ENCODE results near the gene SNX19.

SNX19 gene

DNA sequence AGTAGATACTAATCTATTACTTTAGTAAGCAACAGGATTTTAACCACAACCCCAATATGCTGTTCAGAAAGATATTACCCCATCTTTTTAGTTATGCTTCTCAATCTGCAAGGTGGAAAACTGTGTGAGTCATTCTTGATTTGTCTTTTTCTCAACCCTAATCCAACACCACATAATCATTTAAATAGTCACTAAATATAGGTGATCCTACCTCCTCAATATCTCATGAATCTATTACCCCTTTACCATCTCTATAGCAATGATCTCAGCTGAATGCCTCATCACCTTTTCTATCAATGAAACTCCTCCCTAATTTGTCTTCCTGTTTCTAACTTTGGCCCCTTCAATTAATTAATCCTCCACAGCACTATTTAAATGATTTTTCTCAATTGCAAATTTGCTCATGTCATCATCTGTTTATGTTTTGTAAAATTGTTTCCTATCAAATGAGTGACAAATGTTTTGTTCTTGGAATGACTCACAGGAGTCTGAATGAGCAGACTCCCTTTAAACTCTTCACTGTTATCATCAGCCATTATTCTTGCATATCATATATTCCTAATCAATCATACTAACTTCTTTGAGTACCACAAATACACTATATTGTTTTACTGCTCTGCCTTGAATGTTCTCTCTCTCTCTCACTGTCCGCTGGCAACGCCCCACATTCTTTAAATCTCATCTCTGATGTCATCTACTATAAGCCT is 26.1 kb downstream of the SNX19 start:
- no peak for ATAC-seq (ENCODE audit: low read depth)
- Histone ChIP-seq H3K36me3 (ENCODE audit: low read depth) (peaks cover 82% of the 10 kb centered on the region), H3K27ac (ENCODE audit: poor library complexity, severe bottlenecking) (no peak overlapping the region)

DNA sequence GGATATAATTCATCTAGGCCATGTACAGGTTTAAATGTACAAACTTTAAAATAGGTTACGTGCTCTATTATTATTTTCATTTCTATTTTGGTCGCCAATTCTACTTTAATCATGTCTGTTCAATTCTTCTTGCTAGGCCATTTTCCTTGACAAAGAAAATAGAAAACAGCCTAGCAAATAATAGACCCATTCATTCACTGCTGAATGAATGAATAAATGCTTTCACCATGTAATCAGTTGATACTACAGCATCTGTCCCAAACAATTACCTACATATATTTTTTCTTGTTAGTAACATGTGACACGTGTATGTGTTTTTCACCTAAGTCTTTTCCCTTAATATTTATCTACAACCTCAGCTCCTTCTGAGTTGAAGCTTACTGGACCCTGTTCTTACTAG is 27.5 kb downstream of the SNX19 start:
- Histone ChIP-seq H3K27me3 (ENCODE audit: insufficient read depth, poor library complexity, severe bottlenecking) (no peaks in the 10 kb centered on the region), H3K36me3 (ENCODE audit: low read depth) (peaks cover 82% of the 10 kb centered on the region), H3K27ac (ENCODE audit: poor library complexity, severe bottlenecking) (no peak overlapping the region), H3K4me3 (ENCODE audit: severe bottlenecking) (no peak overlapping the region), H3K4me1 (ENCODE audit: insufficient read depth, poor library complexity, severe bottlenecking) (no peaks in the 10 kb centered on the region), H3K9me3 (ENCODE audit: severe bottlenecking) (no peaks in the 10 kb centered on the region)
- TF ChIP-seq, protein P1, sequence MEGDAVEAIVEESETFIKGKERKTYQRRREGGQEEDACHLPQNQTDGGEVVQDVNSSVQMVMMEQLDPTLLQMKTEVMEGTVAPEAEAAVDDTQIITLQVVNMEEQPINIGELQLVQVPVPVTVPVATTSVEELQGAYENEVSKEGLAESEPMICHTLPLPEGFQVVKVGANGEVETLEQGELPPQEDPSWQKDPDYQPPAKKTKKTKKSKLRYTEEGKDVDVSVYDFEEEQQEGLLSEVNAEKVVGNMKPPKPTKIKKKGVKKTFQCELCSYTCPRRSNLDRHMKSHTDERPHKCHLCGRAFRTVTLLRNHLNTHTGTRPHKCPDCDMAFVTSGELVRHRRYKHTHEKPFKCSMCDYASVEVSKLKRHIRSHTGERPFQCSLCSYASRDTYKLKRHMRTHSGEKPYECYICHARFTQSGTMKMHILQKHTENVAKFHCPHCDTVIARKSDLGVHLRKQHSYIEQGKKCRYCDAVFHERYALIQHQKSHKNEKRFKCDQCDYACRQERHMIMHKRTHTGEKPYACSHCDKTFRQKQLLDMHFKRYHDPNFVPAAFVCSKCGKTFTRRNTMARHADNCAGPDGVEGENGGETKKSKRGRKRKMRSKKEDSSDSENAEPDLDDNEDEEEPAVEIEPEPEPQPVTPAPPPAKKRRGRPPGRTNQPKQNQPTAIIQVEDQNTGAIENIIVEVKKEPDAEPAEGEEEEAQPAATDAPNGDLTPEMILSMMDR (IDR thresholded peaks at IDR 0.05; ENCODE audit: poor library complexity, severe bottlenecking), result no peak
- DNase-seq (ENCODE audit: low spot score) (no peak), ATAC-seq (ENCODE audit: low read depth) (no peak)

More for the DNA sequence above, 26.1 kb downstream of the SNX19 start:
- DNase-seq (ENCODE audit: low spot score), result no peak
- no peak overlapping the region for H3K4me3 ChIP-seq (ENCODE audit: severe bottlenecking)
- H3K4me1 ChIP-seq (ENCODE audit: insufficient read depth, poor library complexity, severe bottlenecking), result no peaks in the 10 kb centered on the region
- H3K27me3 ChIP-seq (ENCODE audit: insufficient read depth, poor library complexity, severe bottlenecking), result no peaks in the 10 kb centered on the region
- H3K9me3 ChIP-seq (ENCODE audit: severe bottlenecking), result no peaks in the 10 kb centered on the region
- TF ChIP-seq, protein P1 (IDR thresholded peaks at IDR 0.05; ENCODE audit: poor library complexity, severe bottlenecking), result no peak

DNA sequence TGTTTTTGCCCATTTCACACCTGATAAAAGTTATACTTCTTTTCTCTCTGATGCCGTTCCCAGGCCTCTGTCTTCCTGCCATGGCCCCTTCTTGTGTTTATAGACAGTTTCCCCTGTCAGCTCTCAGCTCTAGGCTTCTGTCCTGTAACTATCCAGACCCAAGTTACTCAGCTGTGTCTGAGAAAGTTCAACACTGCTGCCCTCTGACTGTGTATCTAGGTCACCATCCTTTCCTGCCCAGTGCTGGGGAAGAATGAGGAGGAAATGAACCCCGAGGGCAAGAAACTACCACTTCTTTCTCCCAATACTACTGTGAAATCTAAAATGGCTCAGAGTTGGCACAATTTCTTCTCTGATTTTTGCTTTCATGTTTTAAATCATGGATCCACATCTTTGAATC is 29.6 kb downstream of the SNX19 start:
- DNase-seq (ENCODE audit: low spot score) (no peak), ATAC-seq (ENCODE audit: low read depth) (no peak)
- TF ChIP-seq, protein P1 (IDR thresholded peaks at IDR 0.05; ENCODE audit: poor library complexity, severe bottlenecking), result no peak
- peaks cover 3% of the 10 kb centered on the region for H3K4me1 ChIP-seq (ENCODE audit: insufficient read depth, poor library complexity, severe bottlenecking)
- H3K27ac ChIP-seq (ENCODE audit: poor library complexity, severe bottlenecking), result no peak overlapping the region
- H3K9me3 ChIP-seq (ENCODE audit: severe bottlenecking), result no peaks in the 10 kb centered on the region
- no peaks in the 10 kb centered on the region for H3K27me3 ChIP-seq (ENCODE audit: insufficient read depth, poor library complexity, severe bottlenecking)
- H3K4me3 ChIP-seq (ENCODE audit: severe bottlenecking), result no peak overlapping the region
- peaks cover 82% of the 10 kb centered on the region for H3K36me3 ChIP-seq (ENCODE audit: low read depth)

DNA sequence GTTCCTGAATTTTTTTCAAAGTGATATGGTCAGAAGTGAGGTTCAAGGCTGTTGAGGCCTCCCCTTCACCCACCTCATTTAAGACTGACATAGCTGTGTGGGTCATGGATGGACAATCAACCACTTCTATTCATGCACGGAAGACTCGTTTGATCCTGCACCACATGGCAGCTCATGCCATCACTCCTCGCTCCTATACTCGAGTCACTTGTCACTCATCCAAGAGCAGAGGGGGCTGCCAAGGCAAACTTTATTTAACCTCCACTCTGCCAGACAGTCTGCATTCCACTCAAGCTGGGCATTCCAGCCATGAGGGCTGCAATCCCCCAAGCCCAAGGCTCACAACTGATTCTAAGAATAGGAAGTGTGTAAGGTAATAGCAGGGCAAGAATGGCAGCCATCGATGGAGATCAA is 34.1 kb downstream of the SNX19 start:
- Histone ChIP-seq H3K27me3 (ENCODE audit: insufficient read depth, poor library complexity, severe bottlenecking) (no peaks in the 10 kb centered on the region), H3K4me1 (ENCODE audit: insufficient read depth, poor library complexity, severe bottlenecking) (peaks cover 3% of the 10 kb centered on the region), H3K9me3 (ENCODE audit: severe bottlenecking) (no peaks in the 10 kb centered on the region), H3K27ac (ENCODE audit: poor library complexity, severe bottlenecking) (no peak overlapping the region), H3K4me3 (ENCODE audit: severe bottlenecking) (no peak overlapping the region), H3K36me3 (ENCODE audit: low read depth) (peaks cover 90% of the 10 kb centered on the region)
- ATAC-seq (ENCODE audit: low read depth) (no peak), DNase-seq (ENCODE audit: low spot score) (no peak)
- TF ChIP-seq, protein P1 (IDR thresholded peaks at IDR 0.05; ENCODE audit: poor library complexity, severe bottlenecking), result no peak

DNA sequence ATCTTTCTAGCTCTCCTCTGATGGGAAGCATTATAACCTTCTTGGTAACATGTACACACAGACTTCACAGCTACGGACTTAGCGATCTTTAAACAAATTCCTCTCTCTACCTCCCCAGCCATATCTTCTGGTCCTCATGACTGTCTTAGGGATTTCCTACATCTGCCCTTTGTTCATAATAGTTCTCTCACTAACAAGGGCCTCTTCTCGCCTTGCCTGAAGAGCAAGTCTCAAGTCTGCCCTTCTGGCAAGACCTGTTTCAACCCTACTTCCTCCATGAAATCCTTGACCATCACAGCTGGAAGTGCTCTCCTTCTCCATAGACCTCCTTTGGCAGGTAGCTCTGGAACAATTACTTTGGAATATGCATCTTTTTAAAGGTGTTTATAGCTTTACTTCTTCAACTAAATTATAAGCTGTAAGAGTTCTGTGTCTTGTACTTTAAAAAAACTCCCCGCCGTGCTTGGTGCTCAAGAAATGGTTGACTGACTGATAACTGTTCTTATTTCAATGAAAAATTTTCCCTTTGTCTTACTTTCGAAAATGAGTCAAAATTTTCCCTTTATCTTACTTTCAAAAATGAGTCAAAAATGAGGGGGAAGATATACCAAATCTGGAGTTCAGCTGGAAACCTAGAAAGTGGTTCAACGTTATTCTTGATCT is 34.7 kb downstream of the SNX19 start:
- Histone ChIP-seq H3K4me3 (ENCODE audit: severe bottlenecking) (no peak overlapping the region), H3K9me3 (ENCODE audit: severe bottlenecking) (no peaks in the 10 kb centered on the region), H3K27me3 (ENCODE audit: insufficient read depth, poor library complexity, severe bottlenecking) (no peaks in the 10 kb centered on the region), H3K4me1 (ENCODE audit: insufficient read depth, poor library complexity, severe bottlenecking) (peaks cover 3% of the 10 kb centered on the region), H3K27ac (ENCODE audit: poor library complexity, severe bottlenecking) (no peak overlapping the region), H3K36me3 (ENCODE audit: low read depth) (peaks cover 89% of the 10 kb centered on the region)
- DNase-seq (ENCODE audit: low spot score) (no peak), ATAC-seq (ENCODE audit: low read depth) (no peak)
- TF ChIP-seq, protein P1 (IDR thresholded peaks at IDR 0.05; ENCODE audit: poor library complexity, severe bottlenecking), result no peak

Data from RWPE2 (cell line).